K562 (cell line): ENCODE measurements around the gene PLEKHH2.

Source experiments
- CCAR2 ChIP-seq: fragments of 200-400 bp; formaldehyde crosslinking; IDR thresholded peaks from 2 replicates; pipeline ENCODE4 v1.6.1; 2017; ENCODE audit warnings: mild to moderate bottlenecking, low read depth, low read length
- CREB1 ChIP-seq, 2 experiments: sonication (generic) in 1 of 2; formaldehyde crosslinking in 1 of 2; IDR thresholded peaks; 2 replicates each; pipeline versions ENCODE4 v1.6.1 to v1.8.0; 2012 to 2022; ENCODE audit warnings: inconsistent platforms in 1 of 2, mild to moderate bottlenecking in 1 of 2, missing genetic modification reagents in 1 of 2, moderate library complexity in 1 of 2
- EP300 ChIP-seq: IDR thresholded peaks from 2 replicates; pipeline ENCODE4 v1.6.1; 2012; ENCODE audit warnings: low read length, improper control_type of control experiment
- JUN ChIP-seq, 2 experiments: sonication (generic) in 1 of 2; formaldehyde crosslinking in 1 of 2; IDR thresholded peaks; 2 replicates each; pipeline versions ENCODE4 v1.6.1 to v1.8.0; 2012 to 2022; ENCODE audit warnings: borderline replicate concordance in 2 of 2, mild to moderate bottlenecking in 2 of 2, improper control_type of control experiment in 1 of 2, low read depth in 1 of 2, low read length in 1 of 2, missing genetic modification reagents in 1 of 2
- RBBP5 ChIP-seq: fragments of 200-600 bp; sonication (generic); IDR thresholded peaks from 2 replicates; pipeline ENCODE4 v1.6.1; 2012; ENCODE audit warnings: borderline replicate concordance, mild to moderate bottlenecking, low read length, control low read depth, inconsistent platforms; ENCODE audit not compliant: insufficient read depth, poor library complexity, severe bottlenecking
- SP1 ChIP-seq: sonication (generic); formaldehyde crosslinking; IDR thresholded peaks from 2 replicates; pipeline ENCODE4 v1.8.1; 2022; ENCODE audit warnings: mild to moderate bottlenecking, missing genetic modification reagents
- TAF1 ChIP-seq: IDR thresholded peaks from 2 replicates; pipeline ENCODE4 v1.6.1; 2011; ENCODE audit warnings: mild to moderate bottlenecking, low read length, moderate library complexity; ENCODE audit not compliant: insufficient read depth, control insufficient read depth, severe bottlenecking; ENCODE audit errors: extremely low read depth
- THRA ChIP-seq: fragments of 450-650 bp; IDR thresholded peaks from 2 replicates; pipeline ENCODE4 v1.6.1; 2017; ENCODE audit warnings: mild to moderate bottlenecking, moderate library complexity
- YY1 ChIP-seq, 3 experiments: IDR thresholded peaks; 2 replicates each; pipeline ENCODE4 v1.6.1; 2011; ENCODE audit warnings: low read length in 2 of 3, mild to moderate bottlenecking in 2 of 3, moderate library complexity in 2 of 3, borderline replicate concordance in 1 of 3, control low read depth in 1 of 3, low read depth in 1 of 3; ENCODE audit not compliant: insufficient read depth in 3 of 3, insufficient replicate concordance in 2 of 3, control insufficient read depth in 1 of 3, insufficient read length in 1 of 3; ENCODE audit errors: extremely low read depth in 1 of 3
- TF ChIP-seq, protein P1 (sequence below), 3 experiments: IDR thresholded peaks in 2 of 3; conservative IDR thresholded peaks in 1 of 3; 2 replicates each; pipeline ENCODE4 v1.5.1; 2011 to 2012; ENCODE audit warnings: low read length in 3 of 3, mild to moderate bottlenecking in 3 of 3, control low read depth in 2 of 3, improper control_type of control experiment in 1 of 3, inconsistent platforms in 1 of 3, low read depth in 1 of 3, mixed read lengths in 1 of 3, moderate library complexity in 1 of 3; ENCODE audit not compliant: insufficient read depth in 2 of 3

- TF ChIP-seq YY1 (IDR thresholded peaks at IDR 0.05; ENCODE audit: borderline replicate concordance in 1 of 3, control insufficient read depth in 1 of 3, extremely low read depth in 1 of 3, insufficient read depth in 3 of 3, insufficient read length in 1 of 3, insufficient replicate concordance in 2 of 3, low read depth in 1 of 3, low read length in 2 of 3) (no peak), RBBP5 (no peak), JUN (IDR thresholded peaks at IDR 0.05; ENCODE audit: borderline replicate concordance, low read depth, low read length) (no peak), JUN (CRISPR knock-in tag; IDR thresholded peaks at IDR 0.05; ENCODE audit: borderline replicate concordance) (no peak), CCAR2 (no peak), CREB1 (IDR thresholded peaks at IDR 0.05) (no peak), CREB1 (CRISPR knock-in tag; IDR thresholded peaks at IDR 0.05) (no peak), THRA (no peak), SP1 (CRISPR knock-in tag) (no peak), TAF1 (no peak), EP300 (no peak)
- TF ChIP-seq, protein P1, sequence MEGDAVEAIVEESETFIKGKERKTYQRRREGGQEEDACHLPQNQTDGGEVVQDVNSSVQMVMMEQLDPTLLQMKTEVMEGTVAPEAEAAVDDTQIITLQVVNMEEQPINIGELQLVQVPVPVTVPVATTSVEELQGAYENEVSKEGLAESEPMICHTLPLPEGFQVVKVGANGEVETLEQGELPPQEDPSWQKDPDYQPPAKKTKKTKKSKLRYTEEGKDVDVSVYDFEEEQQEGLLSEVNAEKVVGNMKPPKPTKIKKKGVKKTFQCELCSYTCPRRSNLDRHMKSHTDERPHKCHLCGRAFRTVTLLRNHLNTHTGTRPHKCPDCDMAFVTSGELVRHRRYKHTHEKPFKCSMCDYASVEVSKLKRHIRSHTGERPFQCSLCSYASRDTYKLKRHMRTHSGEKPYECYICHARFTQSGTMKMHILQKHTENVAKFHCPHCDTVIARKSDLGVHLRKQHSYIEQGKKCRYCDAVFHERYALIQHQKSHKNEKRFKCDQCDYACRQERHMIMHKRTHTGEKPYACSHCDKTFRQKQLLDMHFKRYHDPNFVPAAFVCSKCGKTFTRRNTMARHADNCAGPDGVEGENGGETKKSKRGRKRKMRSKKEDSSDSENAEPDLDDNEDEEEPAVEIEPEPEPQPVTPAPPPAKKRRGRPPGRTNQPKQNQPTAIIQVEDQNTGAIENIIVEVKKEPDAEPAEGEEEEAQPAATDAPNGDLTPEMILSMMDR (IDR thresholded peaks at IDR 0.05 in 2 of 3, conservative IDR thresholded peaks at IDR 0.05 in 1 of 3; ENCODE audit: insufficient read depth in 2 of 3, low read depth in 1 of 3, low read length in 3 of 3): no peak
Measured at GRCh38 chr2:43748333-43748732, 111.3 kb downstream of the PLEKHH2 start.
